ENCODE results near the gene CYB561D1. TPM values are rescaled to one million over a fixed set of nuclear protein-coding genes. Genes with fewer than 3 reads are reported as not detected.

CYB561D1 gene
- total RNA-seq, 2 donors from 2014 or later: 4.8 to 6.5 TPM

DNA sequence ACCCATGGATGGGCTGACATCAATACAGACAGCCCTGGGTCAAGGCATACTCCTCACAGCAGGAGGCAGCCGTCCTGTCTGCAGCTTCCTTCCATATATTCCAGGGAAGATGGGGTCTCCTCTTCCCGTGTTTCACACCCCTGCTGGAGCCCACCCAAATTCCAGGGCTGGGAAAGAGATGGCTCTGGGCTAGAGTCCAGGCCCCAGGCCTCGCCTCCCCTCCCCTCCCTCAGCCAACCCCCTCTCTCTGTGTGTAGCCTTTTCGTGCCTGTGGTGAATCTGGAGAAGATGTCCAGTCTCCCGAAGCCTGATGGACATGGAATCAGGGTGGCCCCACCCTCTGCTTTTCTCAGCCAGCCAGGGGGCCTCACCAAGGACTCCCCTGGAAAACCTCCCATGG is 6.6 kb upstream of the CYB561D1 start:
- TF ChIP-seq, protein P1, sequence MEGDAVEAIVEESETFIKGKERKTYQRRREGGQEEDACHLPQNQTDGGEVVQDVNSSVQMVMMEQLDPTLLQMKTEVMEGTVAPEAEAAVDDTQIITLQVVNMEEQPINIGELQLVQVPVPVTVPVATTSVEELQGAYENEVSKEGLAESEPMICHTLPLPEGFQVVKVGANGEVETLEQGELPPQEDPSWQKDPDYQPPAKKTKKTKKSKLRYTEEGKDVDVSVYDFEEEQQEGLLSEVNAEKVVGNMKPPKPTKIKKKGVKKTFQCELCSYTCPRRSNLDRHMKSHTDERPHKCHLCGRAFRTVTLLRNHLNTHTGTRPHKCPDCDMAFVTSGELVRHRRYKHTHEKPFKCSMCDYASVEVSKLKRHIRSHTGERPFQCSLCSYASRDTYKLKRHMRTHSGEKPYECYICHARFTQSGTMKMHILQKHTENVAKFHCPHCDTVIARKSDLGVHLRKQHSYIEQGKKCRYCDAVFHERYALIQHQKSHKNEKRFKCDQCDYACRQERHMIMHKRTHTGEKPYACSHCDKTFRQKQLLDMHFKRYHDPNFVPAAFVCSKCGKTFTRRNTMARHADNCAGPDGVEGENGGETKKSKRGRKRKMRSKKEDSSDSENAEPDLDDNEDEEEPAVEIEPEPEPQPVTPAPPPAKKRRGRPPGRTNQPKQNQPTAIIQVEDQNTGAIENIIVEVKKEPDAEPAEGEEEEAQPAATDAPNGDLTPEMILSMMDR (conservative IDR thresholded peaks at IDR 0.05): no peak
- no peaks in the 10 kb centered on the region for H3K9me3 ChIP-seq (ENCODE audit: control insufficient read depth, low read length)
- peaks cover 6% of the 10 kb centered on the region for H3K4me1 ChIP-seq (ENCODE audit: control insufficient read depth, insufficient read depth, low read length)
- peaks cover 13% of the 10 kb centered on the region for H3K36me3 ChIP-seq (ENCODE audit: control insufficient read depth, insufficient read depth, low read length)
- H3K27ac Mint-ChIP-seq: no peak overlapping the region
- H3K4me1 Mint-ChIP-seq: peaks cover 22% of the 10 kb centered on the region
- H3K27me3 ChIP-seq (ENCODE audit: control insufficient read depth, insufficient read depth, low read length, poor library complexity, severe bottlenecking): peaks cover 3% of the 10 kb centered on the region
- H3K4me3 ChIP-seq (ENCODE audit: low read length): no peak overlapping the region
- no peak overlapping the region for H3K4me3 Mint-ChIP-seq
- H3K27ac ChIP-seq (ENCODE audit: low read depth, low read length): no peak overlapping the region
- DNase-seq: no peak
- no peak overlapping the region for H3K9ac ChIP-seq (ENCODE audit: extremely low read depth, low read length, poor library complexity, severe bottlenecking)
- WGBS, 2 experiments (ENCODE audit: insufficient coverage in 1 of 2, insufficient read length in 1 of 2): 80% methylated on average over 1 to 5 of the region's 5 CpGs
- no peaks in the 10 kb centered on the region for H3K9me3 Mint-ChIP-seq
- H3K27me3 Mint-ChIP-seq (ENCODE audit: insufficient read depth): peaks cover 4% of the 10 kb centered on the region
- H3K36me3 Mint-ChIP-seq (ENCODE audit: low read depth): peaks cover 4% of the 10 kb centered on the region

DNA sequence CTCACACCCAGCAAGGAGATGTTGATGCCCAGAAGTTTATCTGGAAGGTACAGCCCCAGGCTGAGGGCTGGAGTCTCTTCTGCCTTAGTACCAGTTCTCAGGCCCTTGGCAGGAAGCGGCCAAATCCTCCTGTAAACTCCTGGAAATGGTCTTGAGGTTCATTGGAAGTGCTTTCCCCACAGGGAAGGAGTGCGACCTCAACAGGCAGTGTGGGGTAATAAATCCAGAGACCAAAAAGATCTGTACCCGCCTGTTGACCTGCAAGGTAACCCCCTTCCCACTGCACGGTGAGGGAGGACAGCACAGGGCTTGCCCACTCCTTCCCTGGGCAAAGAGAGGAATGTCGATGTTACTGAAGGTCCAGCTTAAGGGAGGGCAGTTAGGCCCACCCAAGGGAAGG is 5.7 kb upstream of the CYB561D1 start:
- Mint-ChIP-seq H3K27ac (no peak overlapping the region), H3K36me3 (ENCODE audit: low read depth) (peaks cover 4% of the 10 kb centered on the region), H3K9me3 (no peaks in the 10 kb centered on the region), H3K4me1 (peaks cover 13% of the 10 kb centered on the region), H3K27me3 (ENCODE audit: insufficient read depth) (no peaks in the 10 kb centered on the region), H3K4me3 (no peak overlapping the region)
- no peak for DNase-seq
- H3K4me3 ChIP-seq (ENCODE audit: low read length): no peak overlapping the region
- no peaks in the 10 kb centered on the region for H3K27me3 ChIP-seq (ENCODE audit: control insufficient read depth, insufficient read depth, low read length, poor library complexity, severe bottlenecking)
- WGBS, 2 experiments (ENCODE audit: insufficient coverage in 1 of 2, insufficient read length in 1 of 2): 74 to 88% methylated on average over 4 to 5 of the region's 5 CpGs
- H3K9me3 ChIP-seq (ENCODE audit: control insufficient read depth, low read length): no peaks in the 10 kb centered on the region
- TF ChIP-seq, protein P1 (conservative IDR thresholded peaks at IDR 0.05): peak; percentile 56
- H3K9ac ChIP-seq (ENCODE audit: extremely low read depth, low read length, poor library complexity, severe bottlenecking): no peak overlapping the region
- H3K4me1 ChIP-seq (ENCODE audit: control insufficient read depth, insufficient read depth, low read length): peaks cover under 1% of the 10 kb centered on the region
- H3K27ac ChIP-seq (ENCODE audit: low read depth, low read length): no peak overlapping the region
- peaks cover 13% of the 10 kb centered on the region for H3K36me3 ChIP-seq (ENCODE audit: control insufficient read depth, insufficient read depth, low read length)

DNA sequence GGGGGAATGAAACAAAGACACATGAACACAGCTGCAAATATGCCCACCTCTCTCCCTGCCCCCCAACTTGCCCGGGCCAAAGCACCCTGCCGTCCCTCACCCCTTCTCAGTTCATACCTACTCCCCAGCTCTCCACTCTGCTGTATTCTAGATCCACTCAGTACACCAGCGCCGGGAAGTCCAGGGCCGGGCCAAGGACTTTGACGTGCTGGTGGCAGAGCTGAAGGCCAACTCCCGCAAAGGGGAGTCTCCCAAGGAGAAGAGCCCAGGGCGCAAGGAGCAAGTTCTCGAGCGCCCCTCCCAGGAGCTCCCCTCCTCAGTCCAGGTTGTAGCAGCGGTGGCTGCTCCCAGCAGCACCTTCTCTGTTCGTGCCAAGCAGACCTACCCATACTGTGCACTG is 5.2 kb upstream of the CYB561D1 start:
- no peak overlapping the region for H3K4me3 Mint-ChIP-seq
- H3K4me1 Mint-ChIP-seq: peaks cover 10% of the 10 kb centered on the region
- H3K27me3 ChIP-seq (ENCODE audit: control insufficient read depth, insufficient read depth, low read length, poor library complexity, severe bottlenecking): no peaks in the 10 kb centered on the region
- H3K4me1 ChIP-seq (ENCODE audit: control insufficient read depth, insufficient read depth, low read length): no peaks in the 10 kb centered on the region
- H3K9me3 ChIP-seq (ENCODE audit: control insufficient read depth, low read length): no peaks in the 10 kb centered on the region
- DNase-seq: no peak
- no peaks in the 10 kb centered on the region for H3K9me3 Mint-ChIP-seq
- H3K27ac ChIP-seq (ENCODE audit: low read depth, low read length): no peak overlapping the region
- no peaks in the 10 kb centered on the region for H3K27me3 Mint-ChIP-seq (ENCODE audit: insufficient read depth)
- no peak overlapping the region for H3K4me3 ChIP-seq (ENCODE audit: low read length)
- no peak overlapping the region for H3K9ac ChIP-seq (ENCODE audit: extremely low read depth, low read length, poor library complexity, severe bottlenecking)
- H3K36me3 Mint-ChIP-seq (ENCODE audit: low read depth): peaks cover 4% of the 10 kb centered on the region
- H3K36me3 ChIP-seq (ENCODE audit: control insufficient read depth, insufficient read depth, low read length): peaks cover 13% of the 10 kb centered on the region
- no peak overlapping the region for H3K27ac Mint-ChIP-seq
- WGBS, 2 experiments (ENCODE audit: insufficient coverage in 1 of 2, insufficient read length in 1 of 2): 90% methylated on average over 12 of the region's 12 CpGs; no CpG with 5 or more reads in 1 of the 2 experiments
- TF ChIP-seq, protein P1 (conservative IDR thresholded peaks at IDR 0.05): no peak
